Measurements from ENCODE around the gene GPBAR1. TPM values are rescaled to one million over a fixed set of nuclear protein-coding genes. Genes with fewer than 3 reads are reported as not detected.
A peak's percentile ranks its signal among the peaks of the same experiment; 100 is the strongest.

The GPBAR1 gene
- total RNA-seq, 1 experiment from 2014 or later = 0.12 TPM

- DNase-seq (ENCODE audit: low read depth) = peak; percentile 60
Observed at GRCh38 chr2:218285604-218286003, 24.8 kb downstream of the GPBAR1 start.

DNA sequence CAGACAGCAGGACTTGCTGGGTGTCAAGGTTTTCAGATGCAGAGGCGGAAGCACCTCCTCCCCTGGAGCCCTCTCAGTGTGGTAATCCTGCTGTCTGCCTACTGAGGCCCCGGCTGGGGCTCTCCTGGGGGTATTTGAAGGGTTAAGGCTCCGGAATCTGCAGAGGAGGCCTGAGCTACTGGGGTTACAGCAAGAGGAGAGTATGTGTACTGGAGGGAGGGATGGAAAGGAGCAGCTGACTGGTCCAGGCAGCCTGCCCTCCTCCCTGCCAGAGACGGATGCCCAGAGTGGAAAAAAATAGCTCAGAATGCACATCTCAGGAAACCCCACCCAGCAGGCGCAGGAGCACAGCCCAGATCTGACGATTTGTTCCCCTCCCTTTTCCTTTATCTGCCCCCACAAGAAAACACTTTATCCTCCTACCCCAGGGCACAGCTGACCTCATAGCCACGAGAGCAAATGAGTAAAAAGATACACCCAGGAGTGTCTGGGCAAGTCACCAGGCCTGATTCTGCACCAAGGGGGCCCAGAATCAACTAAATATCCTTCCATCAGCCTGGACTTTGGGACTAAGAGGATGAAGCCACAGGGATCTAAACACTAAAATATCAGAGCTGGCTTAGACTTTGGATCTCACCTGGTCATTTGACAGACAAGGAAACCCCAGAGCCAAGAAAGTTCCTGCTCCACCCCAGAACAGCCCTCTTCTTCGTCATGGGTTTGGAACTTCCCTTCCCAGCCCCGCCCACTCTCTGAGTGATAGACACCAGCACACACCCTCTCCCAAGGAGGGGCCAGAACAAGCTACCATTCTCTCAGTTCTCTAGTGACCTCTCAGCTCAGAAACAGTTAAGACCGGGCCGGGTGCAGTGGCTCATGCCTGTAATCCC, 26.0 kb downstream of the GPBAR1 start:
- DNase-seq (ENCODE audit: low read depth) = peak; percentile 96

GRCh38 chr2:218289639-218290315, 29.0 kb downstream of the GPBAR1 start:
- DNase-seq (ENCODE audit: low read depth) = no peak

DNA sequence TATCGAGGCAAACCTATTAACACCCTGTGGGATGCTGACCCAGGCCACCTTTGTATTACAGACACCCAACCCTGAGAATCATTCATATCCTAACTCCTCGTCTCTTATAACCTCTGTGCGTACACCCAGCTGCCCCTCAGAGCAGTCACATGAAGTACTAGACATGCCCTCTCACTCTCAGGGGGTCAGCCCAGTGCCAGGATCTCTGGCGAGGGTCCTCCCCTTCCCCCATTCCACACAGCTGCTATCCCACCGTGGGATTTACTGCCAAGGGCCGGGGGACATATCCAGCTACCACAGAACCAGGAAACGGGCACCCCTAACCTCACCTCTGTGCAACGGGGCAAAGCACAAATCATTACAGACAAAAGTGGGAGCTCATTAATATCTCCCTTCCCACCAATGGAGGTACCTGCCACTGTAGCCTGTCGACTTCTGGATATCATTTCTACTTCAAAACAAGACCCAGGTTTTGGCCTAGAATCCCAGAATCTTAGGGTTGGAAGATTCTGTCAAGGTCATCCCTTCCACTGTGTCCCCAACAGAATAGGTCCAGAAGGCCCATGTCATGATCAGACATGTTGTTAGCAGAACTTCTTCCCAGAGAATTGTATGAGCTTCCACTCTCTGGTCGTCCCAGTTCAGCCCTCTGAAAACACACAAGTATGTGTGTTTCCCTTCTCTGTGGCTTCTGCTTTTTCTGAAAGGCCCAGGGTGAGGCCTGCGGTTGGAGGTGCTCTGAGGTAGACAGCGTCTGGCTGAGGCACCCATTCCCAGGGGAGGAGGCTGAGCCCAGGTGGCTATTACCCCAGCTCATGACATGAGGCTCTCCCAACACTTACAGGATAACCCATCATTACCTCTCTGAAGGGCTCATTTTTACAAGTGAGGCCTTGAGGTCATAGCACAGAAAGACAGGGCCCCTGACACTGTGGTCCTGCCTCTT, 29.8 kb downstream of the GPBAR1 start:
- no peak for DNase-seq (ENCODE audit: low read depth)

GRCh38 chr2:218291318-218292047, 30.7 kb downstream of the GPBAR1 start:
- peak; percentile 35 for DNase-seq (ENCODE audit: low read depth)

DNA sequence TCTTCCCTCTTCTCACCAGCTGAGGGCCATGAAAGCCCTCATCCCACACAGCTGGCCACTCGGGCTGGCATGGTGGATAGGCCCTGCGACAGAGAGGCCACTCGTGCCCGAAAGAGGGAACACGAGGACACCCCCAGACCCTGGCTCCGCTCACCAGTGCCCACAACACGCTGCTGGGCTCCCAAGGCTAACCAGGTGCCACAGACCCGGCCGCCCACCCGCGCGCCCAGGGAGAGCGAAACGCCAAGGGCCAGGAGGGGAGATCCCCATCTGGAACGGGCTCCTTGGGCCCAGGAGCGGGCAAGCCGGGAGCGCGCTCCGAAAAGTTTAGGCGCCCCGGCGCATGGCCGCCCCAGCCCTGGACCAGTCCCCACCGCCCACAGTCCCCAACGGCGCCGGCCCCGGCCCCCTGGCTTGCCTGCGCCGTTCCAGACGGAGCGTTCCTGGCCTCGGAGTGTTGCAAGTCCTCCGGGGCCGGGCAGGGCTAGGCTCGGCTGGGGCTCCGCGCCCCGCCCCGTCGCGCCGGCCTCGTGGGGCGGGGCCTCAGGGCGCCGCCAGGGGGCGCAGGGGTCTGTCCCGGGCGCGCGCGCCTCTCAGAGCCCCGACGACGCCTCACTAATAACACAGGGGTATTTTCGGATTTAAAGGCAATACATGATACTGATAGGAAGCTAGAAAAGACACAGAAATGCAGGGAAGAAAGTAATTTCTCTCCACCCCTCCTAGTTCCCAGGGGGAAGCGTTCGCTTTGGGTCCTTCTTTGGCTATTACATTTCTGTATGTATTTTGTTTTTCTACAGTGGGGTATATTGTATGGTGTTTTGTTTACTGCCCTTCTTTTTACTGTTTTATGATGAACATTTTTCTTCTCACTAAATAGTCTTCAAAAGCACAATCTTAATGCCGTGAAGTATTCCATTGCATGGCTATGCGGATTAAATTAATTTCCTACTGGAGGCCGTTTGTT, 31.5 kb downstream of the GPBAR1 start, which contains the start of gene TMBIM1:
TMBIM1 (minus strand) TSS at position 456 of the 967 bp plus-strand sequence. CDS start 10,362 bp downstream, outside the sequence.
- DNase-seq (ENCODE audit: low read depth) = peak; percentile 69

DNA sequence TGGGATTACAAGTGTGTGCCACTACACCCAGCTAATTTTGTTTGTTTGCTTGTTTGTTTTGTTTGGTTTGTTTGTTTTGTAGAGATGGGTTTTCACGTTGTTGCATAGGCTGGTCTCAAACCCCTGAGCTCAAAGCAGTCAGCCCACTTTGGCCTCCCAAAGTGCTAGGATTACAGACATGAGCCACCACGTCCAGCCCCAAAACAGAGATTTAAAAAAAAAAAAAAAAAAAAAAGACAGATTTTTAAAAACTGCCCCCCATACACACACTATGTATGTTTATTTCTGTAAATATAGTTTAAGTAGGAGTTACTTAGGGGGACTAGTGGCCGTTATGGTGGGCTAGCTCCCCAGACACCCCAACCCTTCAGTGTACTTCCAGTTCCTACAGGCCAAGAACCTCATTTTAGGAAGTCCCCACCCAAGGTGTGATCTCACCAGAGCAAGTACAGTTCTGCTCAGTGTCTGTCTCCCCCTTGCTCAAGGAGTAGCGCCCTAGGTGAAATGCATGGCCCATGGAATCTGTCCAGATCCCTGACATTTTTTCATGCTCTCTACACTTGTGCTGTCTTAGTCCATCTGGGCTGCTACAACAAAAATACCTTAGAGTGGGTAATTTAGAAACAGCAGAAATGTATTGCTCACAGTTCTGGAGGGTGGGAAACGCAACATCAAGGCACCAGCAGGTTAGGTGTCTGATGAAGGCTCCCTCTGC, 33.1 kb downstream of the GPBAR1 start:
- DNase-seq (ENCODE audit: low read depth) = no peak

- DNase-seq (ENCODE audit: low read depth) = no peak
Observed at GRCh38 chr2:218294430-218295022, 33.7 kb downstream of the GPBAR1 start.

DNA sequence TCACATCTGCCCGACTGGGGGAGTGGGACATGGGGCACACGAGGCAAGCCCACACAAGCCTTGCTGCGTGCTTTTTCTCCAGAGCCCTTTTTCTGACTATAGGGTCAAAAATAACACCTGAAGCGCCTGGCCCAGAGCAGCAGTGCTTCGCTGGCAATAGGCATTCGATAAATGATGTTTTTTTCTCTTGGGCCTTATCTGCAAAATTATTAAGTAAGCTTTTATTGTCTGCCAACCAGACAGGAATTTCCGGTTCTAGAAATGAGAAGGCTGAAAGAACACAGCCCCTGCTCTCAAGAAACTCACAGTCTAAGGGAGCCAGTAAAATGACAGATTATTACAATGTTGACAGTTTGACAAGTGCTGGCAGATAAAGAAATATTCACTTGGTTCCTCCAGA, 34.2 kb downstream of the GPBAR1 start:
- DNase-seq (ENCODE audit: low read depth) = no peak

- DNase-seq (ENCODE audit: low read depth) = no peak
Observed at GRCh38 chr2:218296200-218296599, 35.4 kb downstream of the GPBAR1 start.

DNA sequence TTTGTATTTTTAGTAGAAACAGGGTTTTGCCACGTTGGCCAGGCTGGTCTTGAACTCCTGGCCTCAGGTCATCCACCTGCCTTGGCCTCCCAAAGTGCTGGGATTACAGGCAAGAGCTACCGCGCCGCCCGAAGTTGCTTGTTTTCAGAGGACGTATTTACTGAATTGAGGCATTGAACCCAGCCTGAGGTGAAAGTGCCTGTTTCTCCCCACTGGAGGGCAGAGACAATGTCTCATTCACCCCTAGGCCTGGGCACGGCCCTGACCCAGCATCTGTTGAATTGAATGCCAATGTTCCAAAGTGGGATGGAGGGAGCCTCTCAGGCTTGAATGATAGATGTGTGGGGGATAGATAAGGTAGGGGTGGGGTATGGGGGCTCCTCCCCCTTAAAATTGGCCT, 36.0 kb downstream of the GPBAR1 start:
- DNase-seq (ENCODE audit: low read depth) = no peak

DNA sequence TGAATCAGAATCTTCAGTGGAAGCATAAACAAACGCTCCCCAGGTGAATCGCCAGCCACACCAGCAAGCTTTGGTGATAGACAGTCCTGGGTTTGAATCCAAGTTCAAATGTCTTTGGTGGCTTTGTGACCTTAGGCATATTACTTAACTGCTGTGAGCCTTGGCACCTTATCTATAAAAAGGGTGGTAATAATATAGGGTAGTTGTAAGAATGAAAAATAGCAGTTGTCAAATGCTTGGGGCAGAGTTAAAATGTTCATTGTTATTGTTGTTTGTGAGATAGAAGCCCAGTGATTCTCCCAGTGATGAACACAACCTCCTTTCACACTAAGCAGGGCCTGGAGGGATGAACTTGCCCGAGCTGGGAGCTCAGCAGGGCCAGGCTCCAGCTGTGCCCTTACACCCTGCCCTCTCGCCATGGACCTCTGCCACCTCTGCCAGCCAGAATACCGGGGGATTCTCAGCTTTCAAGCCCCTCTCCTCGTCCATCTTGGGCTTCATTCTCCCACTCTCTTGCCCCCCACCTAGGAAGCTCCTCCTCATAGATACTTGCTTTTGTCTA, 37.6 kb downstream of the GPBAR1 start:
- no peak for DNase-seq (ENCODE audit: low read depth)

GRCh38 chr2:218300141-218300540, 39.3 kb downstream of the GPBAR1 start:
- no peak for DNase-seq (ENCODE audit: low read depth)

DNA sequence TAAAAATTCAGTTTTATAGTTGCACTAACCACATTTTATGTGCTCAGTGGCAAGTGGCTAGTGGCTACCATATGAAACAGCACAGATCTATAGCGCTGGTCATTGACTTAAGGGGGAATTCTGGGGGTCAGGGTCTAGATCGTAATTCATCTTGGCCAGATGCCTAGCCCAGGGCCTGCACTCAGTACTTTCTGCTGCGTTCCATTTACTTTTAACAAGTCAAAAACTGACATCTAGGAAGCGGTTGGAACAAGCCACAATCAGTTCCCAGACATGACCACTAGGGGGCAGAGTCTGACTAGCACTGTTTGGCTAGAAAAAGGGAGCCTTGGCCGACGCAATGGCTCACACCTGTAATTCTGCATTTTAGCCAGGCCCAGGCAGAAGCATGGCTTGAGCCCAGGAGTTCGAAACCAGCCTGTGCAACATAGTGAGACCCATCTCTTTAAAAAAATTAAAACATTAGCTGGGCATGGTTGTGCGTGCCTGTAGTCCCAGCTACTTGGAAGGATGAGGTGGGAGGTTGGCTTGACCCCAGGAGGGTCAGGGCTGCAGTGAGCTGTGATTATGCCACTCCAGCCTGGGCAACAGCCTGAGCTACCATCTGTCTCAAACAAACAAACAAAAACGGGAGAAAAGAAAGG, 40.5 kb downstream of the GPBAR1 start:
- DNase-seq (ENCODE audit: low read depth) = peak; percentile 79

- DNase-seq (ENCODE audit: low read depth) = no peak
Observed at GRCh38 chr2:218305383-218305782, 44.6 kb downstream of the GPBAR1 start.

- DNase-seq (ENCODE audit: low read depth) = no peak
Observed at GRCh38 chr2:218306184-218306920, 45.5 kb downstream of the GPBAR1 start.

DNA sequence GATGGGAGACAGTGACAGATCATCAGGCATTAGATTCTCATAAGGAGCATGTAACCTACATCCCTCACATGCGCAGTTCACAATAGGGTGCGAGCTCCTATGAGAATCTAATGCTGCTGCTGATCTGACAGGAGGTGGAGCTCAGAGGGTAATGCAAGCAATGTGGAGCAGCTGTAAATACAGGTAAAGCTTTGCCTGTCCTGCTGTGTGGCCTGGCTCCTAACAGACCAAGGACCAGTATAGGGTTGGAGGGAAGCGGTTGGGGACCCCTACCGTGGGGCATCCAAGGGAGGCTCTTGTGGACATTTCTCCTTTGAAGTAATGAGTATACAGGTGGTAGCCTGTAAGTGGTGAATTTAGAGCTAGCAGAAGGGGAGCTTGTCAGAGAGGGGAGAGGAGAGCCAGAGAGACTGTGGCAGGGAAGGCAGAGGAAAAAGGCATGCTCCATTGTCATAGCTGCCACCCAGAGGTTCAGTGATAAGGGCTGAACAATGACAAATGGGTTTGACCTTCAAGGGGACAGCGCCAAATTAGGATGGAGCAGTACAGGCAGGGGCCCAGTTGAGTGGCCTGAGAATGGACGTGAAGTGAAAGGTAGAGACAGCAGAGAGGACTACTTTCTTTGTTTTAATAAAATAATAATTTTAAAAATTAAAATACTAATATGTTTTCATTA, 46.7 kb downstream of the GPBAR1 start:
- DNase-seq (ENCODE audit: low read depth) = no peak

Data from RPMI7951 (cell line).